Measurements from ENCODE around the gene PTPN14.

PTPN14 gene

DNA sequence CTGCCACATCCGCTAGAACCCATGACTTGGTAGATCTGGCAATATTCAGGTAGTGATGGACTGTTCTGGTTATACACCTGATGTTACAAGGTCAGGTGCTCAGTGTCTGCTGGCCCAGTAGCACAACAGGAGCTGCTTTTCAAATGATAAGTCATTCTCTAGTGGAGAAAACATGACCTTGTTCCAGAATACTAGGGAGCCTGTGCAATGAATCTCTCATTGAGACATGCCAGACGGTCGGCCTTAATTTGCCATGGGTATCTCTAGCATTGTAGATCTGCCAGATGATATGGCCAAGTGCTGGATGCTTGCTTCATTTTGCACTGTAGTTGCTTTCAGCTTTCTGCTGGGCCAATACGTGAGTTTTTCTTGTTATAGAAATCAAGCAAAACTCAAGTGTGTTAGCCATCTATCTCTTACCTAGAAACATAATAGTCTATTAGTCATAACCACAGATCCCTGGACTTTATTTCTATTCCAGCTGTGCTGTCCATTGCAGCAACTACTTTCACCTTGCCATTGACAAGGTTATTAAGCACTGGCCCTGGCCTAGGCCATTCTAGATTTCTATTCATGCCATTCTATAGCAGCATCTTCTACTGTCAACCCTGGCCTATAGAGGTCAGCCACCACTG is 37.7 kb upstream of the PTPN14 start:
- H3K79me2 ChIP-seq (ENCODE audit: insufficient read depth, low read length), result no peaks in the 10 kb centered on the region
- no peaks in the 10 kb centered on the region for H4K20me1 ChIP-seq (ENCODE audit: insufficient read depth, low read length)
- no peak overlapping the region for H3K27ac ChIP-seq (ENCODE audit: low read length)
- H3K27me3 ChIP-seq (ENCODE audit: insufficient read depth, low read length, poor library complexity), result no peaks in the 10 kb centered on the region
- ATAC-seq (ENCODE audit: insufficient read depth, low read depth) (no peak), DNase-seq (no peak)
- H3K4me3 ChIP-seq (ENCODE audit: low read depth in 1 of 2, low read length in 2 of 2), result no peak overlapping the region
- H3K4me2 ChIP-seq (ENCODE audit: insufficient read depth, low read length), result no peak overlapping the region
- TF ChIP-seq, protein P1, sequence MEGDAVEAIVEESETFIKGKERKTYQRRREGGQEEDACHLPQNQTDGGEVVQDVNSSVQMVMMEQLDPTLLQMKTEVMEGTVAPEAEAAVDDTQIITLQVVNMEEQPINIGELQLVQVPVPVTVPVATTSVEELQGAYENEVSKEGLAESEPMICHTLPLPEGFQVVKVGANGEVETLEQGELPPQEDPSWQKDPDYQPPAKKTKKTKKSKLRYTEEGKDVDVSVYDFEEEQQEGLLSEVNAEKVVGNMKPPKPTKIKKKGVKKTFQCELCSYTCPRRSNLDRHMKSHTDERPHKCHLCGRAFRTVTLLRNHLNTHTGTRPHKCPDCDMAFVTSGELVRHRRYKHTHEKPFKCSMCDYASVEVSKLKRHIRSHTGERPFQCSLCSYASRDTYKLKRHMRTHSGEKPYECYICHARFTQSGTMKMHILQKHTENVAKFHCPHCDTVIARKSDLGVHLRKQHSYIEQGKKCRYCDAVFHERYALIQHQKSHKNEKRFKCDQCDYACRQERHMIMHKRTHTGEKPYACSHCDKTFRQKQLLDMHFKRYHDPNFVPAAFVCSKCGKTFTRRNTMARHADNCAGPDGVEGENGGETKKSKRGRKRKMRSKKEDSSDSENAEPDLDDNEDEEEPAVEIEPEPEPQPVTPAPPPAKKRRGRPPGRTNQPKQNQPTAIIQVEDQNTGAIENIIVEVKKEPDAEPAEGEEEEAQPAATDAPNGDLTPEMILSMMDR (IDR thresholded peaks at IDR 0.05; ENCODE audit: borderline replicate concordance, extremely low read depth, low read length, poor library complexity, severe bottlenecking), result no peak
- TF ChIP-seq EZH2 (IDR thresholded peaks at IDR 0.05; ENCODE audit: borderline replicate concordance, low read depth, low read length, severe bottlenecking), result no peak
- H3K9ac ChIP-seq (ENCODE audit: low read depth, low read length), result no peak overlapping the region
- H2AFZ ChIP-seq (ENCODE audit: low read depth, low read length), result no peak overlapping the region
- no peaks in the 10 kb centered on the region for H3K36me3 ChIP-seq (ENCODE audit: insufficient read depth, low read length)
- no peaks in the 10 kb centered on the region for H3K9me3 ChIP-seq (ENCODE audit: insufficient read depth, low read length, severe bottlenecking)
- H3K4me1 ChIP-seq (ENCODE audit: insufficient read depth, low read length), result no peaks in the 10 kb centered on the region

DNA sequence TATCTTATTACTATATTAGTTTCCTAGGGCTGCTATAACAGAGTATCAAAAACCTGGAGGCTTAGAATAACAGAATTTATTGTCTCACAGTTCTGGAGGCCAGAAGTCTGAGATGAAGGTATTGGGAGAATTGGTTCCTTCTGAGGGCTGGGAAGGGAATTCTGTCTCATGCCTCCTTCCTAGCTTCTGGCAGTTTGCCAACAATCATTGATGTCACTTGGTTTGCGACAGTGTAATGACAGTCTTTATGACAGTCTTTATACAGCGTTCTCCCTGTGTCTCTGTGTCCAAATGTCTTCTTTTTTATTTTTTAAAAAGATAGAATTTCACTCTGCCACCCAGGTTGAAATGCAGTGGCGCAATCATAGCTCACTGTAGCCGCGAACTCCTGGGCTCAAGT is 35.8 kb upstream of the PTPN14 start:
- DNase-seq (no peak), ATAC-seq (ENCODE audit: insufficient read depth, low read depth) (no peak)
- Histone ChIP-seq H3K79me2 (ENCODE audit: insufficient read depth, low read length) (no peaks in the 10 kb centered on the region), H3K4me3 (ENCODE audit: low read depth in 1 of 2, low read length in 2 of 2) (no peak overlapping the region), H3K9me3 (ENCODE audit: insufficient read depth, low read length, severe bottlenecking) (no peaks in the 10 kb centered on the region), H4K20me1 (ENCODE audit: insufficient read depth, low read length) (no peaks in the 10 kb centered on the region), H3K27me3 (ENCODE audit: insufficient read depth, low read length, poor library complexity) (no peaks in the 10 kb centered on the region), H3K9ac (ENCODE audit: low read depth, low read length) (no peak overlapping the region), H3K4me2 (ENCODE audit: insufficient read depth, low read length) (no peak overlapping the region), H3K36me3 (ENCODE audit: insufficient read depth, low read length) (no peaks in the 10 kb centered on the region), H3K27ac (ENCODE audit: low read length) (no peak overlapping the region), H3K4me1 (ENCODE audit: insufficient read depth, low read length) (no peaks in the 10 kb centered on the region), H2AFZ (ENCODE audit: low read depth, low read length) (no peak overlapping the region)
- TF ChIP-seq, protein P1 (IDR thresholded peaks at IDR 0.05; ENCODE audit: borderline replicate concordance, extremely low read depth, low read length, poor library complexity, severe bottlenecking), result no peak

DNA sequence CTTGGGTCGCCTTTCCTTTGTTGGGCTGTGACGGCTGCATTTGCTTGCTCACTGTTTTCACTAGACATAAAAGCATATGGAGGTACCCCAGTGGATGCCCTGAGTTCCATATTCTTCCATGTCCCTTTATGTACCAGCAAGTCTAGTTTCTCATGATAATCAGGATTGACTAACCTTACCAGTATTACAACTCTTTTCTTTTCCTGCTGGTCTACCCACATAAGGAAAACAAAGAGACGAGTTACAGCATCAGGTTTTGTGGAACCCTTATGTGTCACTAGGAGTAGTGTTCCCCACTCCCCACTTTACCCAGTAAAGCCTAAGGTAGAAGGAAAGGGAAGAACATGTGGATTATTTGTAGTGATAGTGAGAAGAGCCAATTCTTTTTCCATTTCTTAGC is 35.2 kb upstream of the PTPN14 start:
- Histone ChIP-seq H3K9ac (ENCODE audit: low read depth, low read length) (no peak overlapping the region), H3K27ac (ENCODE audit: low read length) (no peak overlapping the region), H2AFZ (ENCODE audit: low read depth, low read length) (no peak overlapping the region), H3K79me2 (ENCODE audit: insufficient read depth, low read length) (no peaks in the 10 kb centered on the region), H3K4me1 (ENCODE audit: insufficient read depth, low read length) (0 out of 2 replicates have a peak, but pooled peaks cover 4% of the 10 kb centered on the region), H3K4me3 (ENCODE audit: low read depth in 1 of 2, low read length in 2 of 2) (no peak overlapping the region), H3K4me2 (ENCODE audit: insufficient read depth, low read length) (no peak overlapping the region), H3K36me3 (ENCODE audit: insufficient read depth, low read length) (no peaks in the 10 kb centered on the region), H4K20me1 (ENCODE audit: insufficient read depth, low read length) (no peaks in the 10 kb centered on the region), H3K9me3 (ENCODE audit: insufficient read depth, low read length, severe bottlenecking) (no peaks in the 10 kb centered on the region), H3K27me3 (ENCODE audit: insufficient read depth, low read length, poor library complexity) (no peaks in the 10 kb centered on the region)
- no peak for ATAC-seq (ENCODE audit: insufficient read depth, low read depth)
- TF ChIP-seq EZH2 (IDR thresholded peaks at IDR 0.05; ENCODE audit: borderline replicate concordance, low read depth, low read length, severe bottlenecking), result no peak
- TF ChIP-seq, protein P1 (IDR thresholded peaks at IDR 0.05; ENCODE audit: borderline replicate concordance, extremely low read depth, low read length, poor library complexity, severe bottlenecking), result no peak
- DNase-seq, result no peak
